Fibroblast of mammary gland (primary cell): ENCODE results near the gene CHST8.

Experiments
- DNase-seq: peaks from one replicate; pipeline ENCODE4 v3.0.0-alpha.2; 2010; ENCODE audit warnings: low read depth
- H3K4me3 ChIP-seq: 2 replicates; pipeline ENCODE4 v1.5.1; 2011; ENCODE audit warnings: low read depth, mild to moderate bottlenecking, low read length, moderate library complexity; ENCODE audit not compliant: control insufficient read depth
- TF ChIP-seq, protein P1 (sequence below): conservative IDR thresholded peaks from 2 replicates; pipeline ENCODE4 v1.5.1; 2011; ENCODE audit warnings: low read depth, low read length, inconsistent platforms; ENCODE audit not compliant: control insufficient read depth, insufficient read depth

The CHST8 gene

DNA sequence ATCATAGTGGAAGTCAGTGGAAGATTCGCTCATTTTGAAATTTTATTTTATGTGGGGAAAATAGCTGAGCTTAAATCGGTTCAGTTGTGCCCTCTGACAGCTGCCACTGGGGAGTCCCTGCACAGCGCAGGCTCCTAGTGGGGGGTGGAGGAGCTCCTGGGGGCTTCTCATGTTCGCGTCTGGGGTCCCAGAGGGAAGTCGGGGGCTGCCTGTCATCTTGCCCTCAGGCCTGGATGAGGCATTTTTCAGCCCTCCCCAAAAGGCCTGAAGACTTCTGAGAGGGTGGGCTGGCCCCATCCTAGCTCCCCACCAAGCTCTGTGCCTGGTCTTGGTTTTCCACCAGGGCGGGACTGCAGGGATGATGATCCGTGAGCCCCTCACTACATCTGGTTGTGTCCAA is 82.1 kb downstream of the CHST8 start:
- TF ChIP-seq, protein P1, sequence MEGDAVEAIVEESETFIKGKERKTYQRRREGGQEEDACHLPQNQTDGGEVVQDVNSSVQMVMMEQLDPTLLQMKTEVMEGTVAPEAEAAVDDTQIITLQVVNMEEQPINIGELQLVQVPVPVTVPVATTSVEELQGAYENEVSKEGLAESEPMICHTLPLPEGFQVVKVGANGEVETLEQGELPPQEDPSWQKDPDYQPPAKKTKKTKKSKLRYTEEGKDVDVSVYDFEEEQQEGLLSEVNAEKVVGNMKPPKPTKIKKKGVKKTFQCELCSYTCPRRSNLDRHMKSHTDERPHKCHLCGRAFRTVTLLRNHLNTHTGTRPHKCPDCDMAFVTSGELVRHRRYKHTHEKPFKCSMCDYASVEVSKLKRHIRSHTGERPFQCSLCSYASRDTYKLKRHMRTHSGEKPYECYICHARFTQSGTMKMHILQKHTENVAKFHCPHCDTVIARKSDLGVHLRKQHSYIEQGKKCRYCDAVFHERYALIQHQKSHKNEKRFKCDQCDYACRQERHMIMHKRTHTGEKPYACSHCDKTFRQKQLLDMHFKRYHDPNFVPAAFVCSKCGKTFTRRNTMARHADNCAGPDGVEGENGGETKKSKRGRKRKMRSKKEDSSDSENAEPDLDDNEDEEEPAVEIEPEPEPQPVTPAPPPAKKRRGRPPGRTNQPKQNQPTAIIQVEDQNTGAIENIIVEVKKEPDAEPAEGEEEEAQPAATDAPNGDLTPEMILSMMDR, result no peak
- no peak overlapping the region for H3K4me3 ChIP-seq
- no peak for DNase-seq

DNA sequence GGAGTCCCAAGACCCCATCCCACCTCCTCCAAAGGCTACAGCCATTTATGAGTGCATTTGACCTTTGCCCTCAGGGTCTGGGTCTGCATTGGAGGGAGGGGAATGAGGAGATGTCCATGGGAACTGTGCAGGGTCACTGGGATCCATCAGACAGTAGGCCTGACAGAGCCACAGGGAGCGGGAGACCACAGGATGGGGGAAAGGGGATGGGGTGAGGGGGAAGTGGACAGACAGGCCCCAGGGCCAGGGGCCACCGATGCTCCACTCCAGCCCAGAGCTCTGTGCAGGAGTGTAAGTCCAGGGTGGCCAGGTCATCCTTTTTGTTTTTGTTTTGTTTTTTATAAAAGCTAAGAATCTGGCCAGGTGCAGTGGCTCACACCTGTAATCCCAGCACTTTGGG is 82.5 kb downstream of the CHST8 start:
- DNase-seq, result no peak

DNA sequence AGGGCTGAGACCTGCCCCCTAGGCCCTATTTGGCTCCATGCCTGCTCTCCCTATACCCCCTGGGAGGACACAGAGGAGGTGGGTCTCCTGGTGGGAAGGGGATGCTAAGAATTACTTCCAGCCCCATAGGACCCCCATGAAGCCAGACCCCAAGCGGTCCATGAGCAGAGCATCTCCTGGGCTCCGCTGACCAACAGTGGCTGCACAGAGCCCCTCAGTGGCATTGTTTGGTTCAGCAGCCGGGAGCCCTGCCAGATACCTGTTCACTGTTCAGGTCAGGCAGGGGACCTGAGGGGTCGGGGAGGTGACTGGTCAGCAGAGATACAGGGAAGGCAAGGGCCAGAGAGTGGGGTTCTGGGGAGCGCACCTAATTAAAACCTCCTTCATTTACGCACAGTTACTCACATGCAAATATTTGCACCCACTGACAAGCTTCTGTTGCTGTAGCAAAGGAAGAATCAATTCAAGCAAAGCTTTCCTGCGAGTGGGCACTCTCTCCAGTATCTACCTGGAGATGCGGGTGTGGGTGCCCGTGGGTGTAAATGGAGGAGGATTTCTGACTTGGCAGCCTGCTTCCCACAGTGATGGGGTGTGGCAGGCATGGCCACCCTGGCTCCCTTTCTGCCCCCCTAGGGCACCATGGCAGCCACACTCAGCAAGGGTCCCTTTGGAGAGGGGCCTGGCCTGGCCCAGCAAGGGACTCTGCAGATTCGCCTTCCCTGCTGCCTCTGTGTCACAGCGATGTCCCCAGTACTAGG is 83.5 kb downstream of the CHST8 start:
- TF ChIP-seq, protein P1, result no peak
- DNase-seq, result no peak
- no peak overlapping the region for H3K4me3 ChIP-seq

More for the DNA sequence above, 82.5 kb downstream of the CHST8 start:
- TF ChIP-seq, protein P1, result no peak
- no peak overlapping the region for H3K4me3 ChIP-seq

DNA sequence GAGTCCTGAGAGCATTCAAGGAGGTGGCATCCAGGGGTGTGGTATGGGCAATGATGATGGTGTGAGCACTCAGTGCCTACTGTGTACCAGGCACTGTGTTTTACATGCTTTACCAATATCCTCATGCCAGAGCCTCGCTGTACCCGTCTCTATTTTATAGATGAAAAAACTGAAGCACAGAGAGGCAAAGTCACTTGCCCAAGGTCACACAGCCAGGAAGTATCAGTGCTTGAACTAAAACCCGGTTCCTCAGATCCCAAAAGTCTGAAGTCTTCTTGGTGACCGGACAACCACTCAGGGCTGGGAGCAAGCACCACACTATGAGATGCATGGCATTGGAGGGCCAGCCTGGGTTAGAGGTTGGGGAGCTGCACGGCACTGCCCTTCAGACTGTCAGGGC is 84.1 kb downstream of the CHST8 start:
- no peak for DNase-seq
- H3K4me3 ChIP-seq, result no peak overlapping the region
- TF ChIP-seq, protein P1, result no peak

DNA sequence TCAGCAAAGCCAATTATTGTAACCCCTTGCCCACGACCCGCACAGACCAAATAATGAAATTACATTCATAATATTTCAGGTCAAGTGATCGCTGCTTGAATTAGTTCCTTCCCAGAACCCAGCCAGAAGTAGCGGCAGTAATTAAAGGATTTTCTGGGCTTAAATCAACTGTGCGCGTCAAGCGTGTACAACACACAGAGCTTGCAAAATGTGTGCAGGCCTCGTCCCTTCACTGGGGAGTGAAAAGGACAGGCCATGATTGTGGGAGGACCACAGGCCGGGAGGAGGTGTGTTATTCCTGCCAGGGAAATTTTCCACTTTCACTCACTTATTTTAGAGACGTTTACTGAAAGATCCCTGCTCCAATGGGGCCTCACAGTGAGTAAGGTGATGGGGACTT is 84.9 kb downstream of the CHST8 start:
- no peak overlapping the region for H3K4me3 ChIP-seq
- TF ChIP-seq, protein P1, result no peak
- DNase-seq, result no peak

DNA sequence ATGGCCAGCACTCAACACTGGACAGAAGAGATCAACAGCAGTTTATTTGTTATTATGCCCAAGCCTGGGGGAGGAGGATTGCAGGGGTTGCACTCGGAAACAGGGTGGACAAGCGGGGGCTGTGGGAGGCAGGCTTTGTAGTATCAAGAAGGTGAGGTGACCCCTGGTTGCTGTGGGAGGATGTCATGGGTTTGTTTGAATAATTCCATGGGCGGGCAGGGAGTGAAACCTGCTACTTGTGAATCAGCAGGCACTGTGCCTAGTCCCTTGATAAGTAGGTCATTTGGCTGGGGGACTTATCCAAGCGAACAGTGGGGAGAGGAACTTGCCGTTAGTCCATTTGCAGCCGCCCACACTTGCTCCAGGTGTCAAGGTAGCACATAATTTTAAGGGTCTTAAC is 90.5 kb downstream of the CHST8 start:
- no peak overlapping the region for H3K4me3 ChIP-seq
- no peak for DNase-seq
- TF ChIP-seq, protein P1, result no peak
